Fibroblast of villous mesenchyme (primary cell): ENCODE results near the gene TTC23L. TPM values are rescaled to one million over a fixed set of nuclear protein-coding genes. Genes with fewer than 3 reads are reported as not detected.

ENCODE experiments used
- DNase-seq: peaks from one replicate; pipeline ENCODE4 v3.0.0-alpha.2; 2010; ENCODE audit warnings: low read depth
- H3K4me3 ChIP-seq: 2 replicates; pipeline ENCODE4 v1.5.1; 2011; ENCODE audit warnings: low read depth, mild to moderate bottlenecking, low read length
- CTCF ChIP-seq: IDR thresholded peaks from 2 replicates; pipeline ENCODE4 v1.5.1; 2012; ENCODE audit warnings: low read depth, mild to moderate bottlenecking, low read length; ENCODE audit not compliant: insufficient read depth
- total RNA-seq: library from RNA; depleted of rRNA; stranded (reverse); fragments of >200 nt; gene quantifications from 2 replicates; pipeline ENCODE4 v1.2.3, GENCODE V29; 2012

TTC23L gene
- total RNA-seq, 1 donor, result under 0.01 TPM

GRCh38 chr5:34930870-34931269, 91.9 kb downstream of the TTC23L start:
- DNase-seq, result no peak
- peak overlapping the region; percentile 91 for H3K4me3 ChIP-seq
- TF ChIP-seq CTCF, result no peak

GRCh38 chr5:34932947-34933346, 94.0 kb downstream of the TTC23L start:
- TF ChIP-seq CTCF, result no peak
- H3K4me3 ChIP-seq, result no peak overlapping the region
- DNase-seq, result no peak

- no peak for TF ChIP-seq CTCF
- no peak overlapping the region for H3K4me3 ChIP-seq
- DNase-seq, result no peak
These were observed 103.0 kb downstream of the TTC23L start for GRCh38 chr5:34941936-34942335.

GRCh38 chr5:34944044-34944443, 105.1 kb downstream of the TTC23L start:
- no peak for TF ChIP-seq CTCF
- no peak overlapping the region for H3K4me3 ChIP-seq
- no peak for DNase-seq

GRCh38 chr5:34944460-34945047, 105.6 kb downstream of the TTC23L start:
- DNase-seq, result no peak
- no peak overlapping the region for H3K4me3 ChIP-seq
- TF ChIP-seq CTCF, result no peak

Other genes with a start within 250 kb of the TTC23L start
- gene RAI14, start 182.8 kb upstream of the TTC23L start, total RNA-seq, result 251 and 291 TPM in 2 replicates
- 52.5 and 68.7 TPM in 2 replicates for gene RAD1, start 76.3 kb downstream of the TTC23L start, total RNA-seq
- gene BRIX1, start 76.5 kb downstream of the TTC23L start, total RNA-seq, result 38.7 and 88.9 TPM in 2 replicates
- gene DNAJC21, start 90.4 kb downstream of the TTC23L start, total RNA-seq, result 22.2 and 44.5 TPM in 2 replicates
- under 0.01 TPM in 1 of 2 replicates, not detected in the other for gene AGXT2, start 208.8 kb downstream of the TTC23L start, total RNA-seq